Pulmonary artery endothelial cell (primary cell): ENCODE data around the gene PLXNC1. TPM values are rescaled to one million over a fixed set of nuclear protein-coding genes. Genes with fewer than 3 reads are reported as not detected.

Experiments
- DNase-seq: peaks from one replicate; pipeline ENCODE4 v3.0.0-alpha.2; 2011; ENCODE audit warnings: low read depth, low spot score
- total RNA-seq: library from RNA; depleted of rRNA; stranded (reverse); fragments of >200 nt; gene quantifications from 2 replicates; pipeline ENCODE4 v1.2.3, GENCODE V29; 2014

The PLXNC1 gene
- total RNA-seq, 1 donor from 2014 or later: 0.53 TPM

GRCh38 chr12:94180558-94181296 is 32.4 kb downstream of the PLXNC1 start:
- DNase-seq: no peak

DNA sequence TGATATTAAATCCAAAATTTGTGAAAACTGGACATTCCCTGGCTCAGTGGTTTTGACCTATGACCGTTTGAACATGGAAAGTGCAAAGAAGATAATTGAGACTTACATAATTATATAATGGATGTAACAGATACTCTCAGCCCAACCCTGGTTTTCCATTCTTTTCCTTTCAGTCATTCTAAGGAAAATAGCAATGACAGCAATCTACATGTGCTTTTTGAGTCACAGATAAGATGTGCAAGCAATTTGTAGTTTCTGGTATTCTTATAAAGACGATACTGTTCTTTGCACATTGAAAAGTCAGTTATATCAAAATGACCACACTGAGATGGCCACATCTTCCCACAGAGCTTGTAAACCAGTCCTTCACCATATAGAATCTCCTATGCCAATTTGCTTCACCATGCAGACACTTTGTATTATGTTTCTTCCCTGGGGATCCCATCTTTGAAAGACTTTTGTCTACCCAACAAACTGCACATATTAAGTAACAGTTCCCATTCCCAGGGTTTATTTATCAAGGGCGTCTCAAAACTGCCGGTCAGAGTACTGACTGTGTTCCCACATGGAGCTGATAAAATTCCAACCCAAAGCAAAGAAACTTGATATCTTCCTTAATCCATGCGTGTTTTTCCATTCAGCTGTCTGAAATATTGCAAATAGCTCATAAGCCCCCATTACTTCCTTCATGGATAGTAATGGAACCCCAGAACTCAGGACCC is 34.8 kb downstream of the PLXNC1 start:
- no peak for DNase-seq

- DNase-seq: no peak
These were observed 35.5 kb downstream of the PLXNC1 start for GRCh38 chr12:94183708-94184379.

DNA sequence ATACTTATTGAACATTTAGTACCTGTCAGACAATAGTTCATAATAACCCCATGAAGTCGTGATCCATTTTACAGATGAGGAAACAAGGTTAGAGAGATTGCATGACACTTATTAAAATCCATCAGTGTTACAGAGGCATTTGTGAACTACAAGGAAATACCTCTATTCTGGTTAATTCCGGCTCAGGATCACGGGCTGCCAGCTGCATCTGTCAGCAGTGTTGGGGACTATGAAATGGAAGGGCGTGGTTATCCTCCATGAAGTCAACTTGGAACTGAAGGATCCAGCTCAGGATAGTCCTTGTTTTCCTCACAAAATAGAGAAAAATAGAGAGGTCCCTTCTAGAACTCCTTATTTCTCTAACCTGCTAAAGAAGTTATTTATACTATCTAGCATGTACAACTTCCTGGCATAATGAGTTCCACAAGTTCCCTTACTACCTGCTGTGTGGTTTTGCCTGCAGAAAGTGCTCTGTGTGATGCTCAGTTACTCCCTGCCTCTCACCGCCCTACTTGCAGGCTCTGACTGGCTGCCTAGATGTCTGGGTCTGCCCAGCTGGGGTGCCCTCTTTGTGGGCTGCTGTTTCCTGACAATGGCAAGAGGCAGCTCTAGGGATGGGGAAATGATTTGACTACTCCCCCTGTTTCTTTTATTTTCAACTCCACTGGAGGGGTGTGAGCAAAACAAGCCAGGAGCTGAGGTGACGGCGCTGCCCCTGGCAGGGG is 36.8 kb downstream of the PLXNC1 start:
- no peak for DNase-seq

DNA sequence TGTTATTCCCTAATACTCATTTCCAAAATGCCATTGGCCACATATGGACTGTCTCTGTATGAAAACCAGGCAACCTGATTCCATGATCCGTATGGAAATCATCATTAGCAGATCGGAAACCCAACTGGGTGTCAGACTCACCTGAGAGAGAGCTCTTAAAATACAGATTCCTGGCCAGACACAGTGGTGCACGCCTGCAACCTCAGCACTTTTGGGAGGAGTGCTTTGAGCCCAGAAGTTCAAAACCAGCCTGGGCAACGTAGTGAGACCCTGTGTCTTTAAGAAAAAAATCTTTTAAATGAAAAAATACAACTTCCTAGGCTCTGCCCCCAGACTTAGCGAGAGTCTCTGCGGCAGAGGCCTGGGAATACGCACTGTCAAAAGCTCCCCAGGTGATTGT is 37.4 kb downstream of the PLXNC1 start:
- DNase-seq: no peak

- no peak for DNase-seq
These were observed 38.2 kb downstream of the PLXNC1 start for GRCh38 chr12:94186278-94187241.

DNA sequence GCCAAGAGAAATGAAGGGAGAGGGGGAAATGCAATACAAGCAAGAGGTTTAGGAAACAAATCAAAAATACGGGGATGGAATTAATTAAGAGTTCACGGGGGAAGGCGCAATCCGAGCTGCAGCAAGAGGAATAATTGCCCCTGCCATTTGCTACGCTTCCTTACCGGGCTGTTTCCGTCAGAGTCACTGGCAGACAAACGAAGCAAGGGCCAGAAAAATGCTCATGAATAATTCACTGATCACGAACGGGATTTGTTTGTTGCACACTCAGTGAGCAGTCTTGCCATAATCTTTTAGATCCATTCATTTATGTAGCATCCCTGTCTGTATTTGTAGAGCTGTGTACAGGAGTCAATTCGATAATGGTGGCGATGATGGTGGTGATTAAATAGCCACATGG is 39.0 kb downstream of the PLXNC1 start:
- no peak for DNase-seq

- no peak for DNase-seq
These were observed 42.2 kb downstream of the PLXNC1 start for GRCh38 chr12:94190623-94191022.

DNA sequence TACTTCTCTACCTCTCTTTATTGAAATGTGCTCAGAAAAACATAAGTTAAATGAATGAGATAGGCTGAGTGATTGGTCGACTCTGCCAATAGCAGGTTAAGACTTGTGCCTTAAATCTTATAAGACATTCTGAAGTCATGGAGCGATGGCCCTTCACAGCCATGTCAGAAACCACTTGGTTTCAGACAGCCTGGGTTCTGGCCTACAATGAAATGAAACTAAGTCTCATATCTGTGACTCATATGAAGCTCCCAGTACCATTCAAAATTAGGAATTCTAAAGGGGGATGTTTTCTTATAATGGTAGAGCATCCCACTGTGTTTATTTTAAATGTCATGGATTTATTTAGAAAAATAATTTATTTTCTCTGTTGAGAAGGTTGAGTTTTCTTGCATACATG is 42.6 kb downstream of the PLXNC1 start:
- no peak for DNase-seq

- DNase-seq: no peak
These were observed 43.4 kb downstream of the PLXNC1 start for GRCh38 chr12:94191811-94192210.

- DNase-seq: no peak
These were observed 44.1 kb downstream of the PLXNC1 start for GRCh38 chr12:94192506-94192905.

GRCh38 chr12:94193168-94193567 is 44.8 kb downstream of the PLXNC1 start:
- DNase-seq: no peak

DNA sequence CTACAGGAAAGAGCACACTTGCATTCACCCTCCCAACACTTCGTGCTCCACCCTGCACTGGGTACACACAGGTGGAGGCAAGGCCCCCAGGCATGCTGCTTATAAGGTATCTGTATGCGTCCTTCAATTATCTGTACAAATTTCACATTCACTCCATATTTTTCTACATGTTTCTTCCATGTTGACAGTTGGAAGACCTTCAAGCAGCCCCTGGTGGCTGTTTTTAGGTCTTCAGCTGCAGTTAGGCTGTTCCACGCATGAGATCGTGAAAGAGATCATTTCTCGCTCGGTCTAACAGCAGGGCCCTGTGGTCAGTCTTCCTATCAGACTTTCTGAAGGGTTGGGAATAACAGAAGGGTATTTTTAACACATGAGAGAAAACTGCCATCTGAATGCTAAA is 47.1 kb downstream of the PLXNC1 start:
- no peak for DNase-seq

DNA sequence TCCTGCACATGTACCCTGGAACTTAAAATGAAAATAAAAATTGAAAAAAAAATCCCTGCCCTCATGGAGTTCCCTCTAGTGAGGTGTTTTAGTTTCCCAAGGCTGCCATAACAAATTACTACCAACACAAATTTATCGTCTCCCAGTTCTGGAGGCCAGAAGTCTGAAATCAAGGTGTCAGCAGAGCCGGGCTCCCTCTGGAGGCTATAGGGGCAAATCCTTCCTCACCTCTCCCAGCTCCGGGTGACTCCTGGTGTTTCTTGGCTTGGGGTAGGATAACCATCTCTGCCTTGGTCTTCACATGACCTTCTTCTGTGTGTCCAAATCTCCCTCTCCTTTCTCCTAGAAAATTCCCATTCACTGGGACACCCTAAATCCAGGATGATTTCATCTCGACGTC is 50.1 kb downstream of the PLXNC1 start:
- no peak for DNase-seq

- DNase-seq: no peak
These were observed 50.5 kb downstream of the PLXNC1 start for GRCh38 chr12:94198872-94199271.

- no peak for DNase-seq
These were observed 51.7 kb downstream of the PLXNC1 start for GRCh38 chr12:94200069-94200468.

DNA sequence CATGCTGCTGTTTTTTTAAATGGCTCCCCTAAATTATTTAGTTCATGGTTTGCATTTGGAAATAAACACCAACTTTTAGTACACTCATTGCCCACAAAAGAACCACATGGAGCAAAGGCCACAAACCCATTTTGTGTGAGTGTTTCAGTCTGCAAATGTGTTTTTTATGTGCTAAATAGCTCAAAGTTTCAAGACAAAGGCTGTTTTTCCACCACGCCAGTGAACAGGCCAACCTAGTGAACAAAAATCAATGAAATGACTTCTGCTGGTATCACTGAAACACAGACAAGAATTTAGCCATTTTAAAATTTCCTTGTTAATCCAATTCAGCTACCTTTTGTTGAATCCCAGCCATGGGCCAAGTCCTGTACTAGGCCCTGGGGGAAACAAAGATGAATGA is 52.3 kb downstream of the PLXNC1 start:
- no peak for DNase-seq

DNA sequence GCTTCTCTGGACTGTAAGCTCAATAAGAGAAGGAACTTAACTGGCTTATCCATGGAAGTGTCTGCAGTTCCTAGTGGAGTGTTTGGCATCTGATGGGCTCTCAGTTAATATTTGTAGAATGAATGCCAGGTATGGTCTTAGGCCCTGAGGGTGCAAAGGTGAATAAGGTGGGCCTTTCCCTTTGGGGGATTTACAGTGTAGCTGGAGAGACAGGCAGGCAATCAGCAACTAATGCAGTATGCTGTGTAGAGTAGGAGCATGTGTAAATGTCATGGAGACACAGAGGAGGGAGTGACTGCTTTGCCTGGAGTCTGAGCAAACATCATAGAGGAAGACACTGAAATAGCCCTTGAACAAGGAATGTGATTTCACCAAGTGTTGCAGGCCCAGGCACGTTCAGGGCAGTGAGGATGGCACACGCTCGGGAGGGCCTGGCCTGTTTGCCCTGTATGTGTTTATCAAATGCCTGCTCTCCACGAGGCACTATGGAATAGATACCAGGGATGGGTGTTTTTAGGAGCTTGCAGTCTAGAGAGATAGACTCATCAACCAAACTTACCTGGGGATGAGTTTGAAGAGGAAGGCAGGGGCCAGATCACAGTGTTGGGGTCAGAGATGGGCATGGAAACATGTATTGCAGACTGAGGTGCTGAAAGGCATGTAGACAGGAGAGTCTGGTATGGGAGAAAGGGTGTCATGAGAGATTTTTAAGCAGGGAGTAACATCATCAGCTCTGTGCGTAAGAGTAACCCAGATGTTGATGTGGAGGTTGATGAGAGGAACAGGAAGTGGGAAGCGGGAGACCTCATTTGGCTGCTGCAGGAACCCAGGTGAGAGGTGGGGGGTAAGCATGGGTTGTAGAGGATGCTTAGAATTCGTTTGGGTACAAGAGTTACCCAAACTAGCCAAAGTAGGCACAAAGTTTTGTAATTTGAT is 54.1 kb downstream of the PLXNC1 start:
- no peak for DNase-seq

DNA sequence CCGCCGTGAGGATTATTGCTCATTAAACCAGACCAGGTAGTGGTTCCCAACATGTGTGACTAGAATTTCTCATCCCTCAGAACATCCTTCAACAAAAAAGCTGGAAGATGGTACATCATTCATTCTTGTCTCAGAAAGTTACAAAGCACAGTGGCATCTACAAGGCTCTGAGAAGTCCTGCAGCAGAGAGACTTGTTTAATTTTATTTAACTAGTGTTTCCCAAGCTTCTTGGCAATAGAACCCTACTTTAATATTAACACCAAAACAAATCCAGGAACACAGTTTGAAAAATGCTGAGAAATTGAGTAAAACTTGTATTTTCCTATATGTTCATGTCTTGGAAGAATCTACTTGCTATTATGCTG is 54.8 kb downstream of the PLXNC1 start:
- DNase-seq: no peak

DNA sequence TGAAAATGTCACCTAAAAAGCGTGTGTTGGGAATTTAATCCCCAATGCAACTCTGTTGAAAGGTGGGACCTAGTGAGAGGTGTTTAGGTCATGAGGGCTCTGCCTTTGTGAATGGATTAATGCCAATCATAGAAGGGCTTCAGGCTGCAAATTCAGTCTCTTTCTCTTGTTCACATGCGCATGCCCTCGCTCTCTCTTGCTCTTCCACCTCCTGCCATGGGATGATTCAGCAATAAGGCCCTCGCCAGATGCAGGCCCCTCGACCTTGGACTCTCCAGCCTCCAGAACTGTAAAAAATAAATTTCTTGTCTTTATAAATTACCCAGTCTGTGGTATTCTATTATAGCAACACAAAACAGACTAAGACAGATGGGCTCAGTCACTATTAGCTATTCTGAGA is 55.4 kb downstream of the PLXNC1 start:
- DNase-seq: no peak
